Fibroblast of lung (primary cell): Measurements from ENCODE around the gene FBN3.

Experiments
- CTCF ChIP-seq, 2 donors: IDR thresholded peaks in 1 of 2; conservative IDR thresholded peaks in 1 of 2; 1 replicate in 1 of 2; 2 replicates in 1 of 2; pipeline ENCODE4 v1.5.1; 2011 to 2012; ENCODE audit warnings: low read length in 2 of 2, control low read depth in 1 of 2, inconsistent platforms in 1 of 2, low read depth in 1 of 2, mild to moderate bottlenecking in 1 of 2
- EZH2 ChIP-seq: IDR thresholded peaks from 2 replicates; pipeline ENCODE4 v1.5.1; 2012; ENCODE audit warnings: low read length, control low read depth, mild to moderate bottlenecking; ENCODE audit errors: missing control alignments

- TF ChIP-seq CTCF (conservative IDR thresholded peaks at IDR 0.05 in 1 of 2, IDR thresholded peaks at IDR 0.05 in 1 of 2; ENCODE audit: low read depth in 1 of 2, low read length in 2 of 2) = no peak
- TF ChIP-seq EZH2 = no peak
Measured at GRCh38 chr19:8020681-8021080, 128.7 kb downstream of the FBN3 start.
